DND-41 (cell line): ENCODE results near the gene CALHM6.
"Not testable (repeated sequence)": the region's sequence is repeated elsewhere in the genome, so short reads cannot be mapped to it uniquely, and the experiment has no call there.

Experiments used
- ATAC-seq: fragments of 200-7000 bp; cut with Tn5 transposase; 3 replicates; pipeline ENCODE4 v1.9.1; 2021; ENCODE audit warnings: low read depth; ENCODE audit not compliant: insufficient read depth
- DNase-seq: peaks from one replicate; pipeline ENCODE4 v3.0.0-alpha.2; 2020
- H2AFZ ChIP-seq: 2 replicates; pipeline ENCODE4 v1.6.0; 2012; ENCODE audit warnings: low read depth, low read length
- H3K27ac ChIP-seq: 2 replicates; pipeline ENCODE4 v1.5.1; 2012; ENCODE audit warnings: low read length, inconsistent platforms
- H3K27me3 ChIP-seq: fragments of 200-600 bp; sonication (generic); 2 replicates; pipeline ENCODE4 v1.6.0; 2012; ENCODE audit warnings: low read length, mild to moderate bottlenecking, inconsistent platforms; ENCODE audit not compliant: insufficient read depth, poor library complexity
- H3K36me3 ChIP-seq: 2 replicates; pipeline ENCODE4 v1.5.1; 2012; ENCODE audit warnings: low read length, inconsistent platforms; ENCODE audit not compliant: insufficient read depth
- H3K4me1 ChIP-seq: 2 replicates; pipeline ENCODE4 v1.5.1; 2012; ENCODE audit warnings: mild to moderate bottlenecking, low read length; ENCODE audit not compliant: insufficient read depth
- H3K4me2 ChIP-seq: 2 replicates; pipeline ENCODE4 v1.6.0; 2012; ENCODE audit warnings: mild to moderate bottlenecking, moderate library complexity, low read length, inconsistent platforms; ENCODE audit not compliant: insufficient read depth
- H3K4me3 ChIP-seq, 2 experiments: fragments of 200-600 bp in 1 of 2; shearing (Covaris generic) in 1 of 2; 2 replicates each; pipeline ENCODE4 v1.5.1; 2012 to 2016; ENCODE audit warnings: inconsistent platforms in 2 of 2, low read length in 2 of 2, mild to moderate bottlenecking in 2 of 2, low read depth in 1 of 2, moderate library complexity in 1 of 2
- H3K79me2 ChIP-seq: 2 replicates; pipeline ENCODE4 v1.6.0; 2012; ENCODE audit warnings: low read length, inconsistent platforms; ENCODE audit not compliant: insufficient read depth
- H3K9ac ChIP-seq: 2 replicates; pipeline ENCODE4 v1.6.0; 2012; ENCODE audit warnings: low read depth, mild to moderate bottlenecking, inconsistent platforms, low read length, moderate library complexity
- H3K9me3 ChIP-seq: 2 replicates; pipeline ENCODE4 v1.5.1; 2012; ENCODE audit warnings: low read length, moderate library complexity, mild to moderate bottlenecking, inconsistent platforms; ENCODE audit not compliant: insufficient read depth, severe bottlenecking
- H4K20me1 ChIP-seq: 2 replicates; pipeline ENCODE4 v1.6.0; 2012; ENCODE audit warnings: low read length; ENCODE audit not compliant: insufficient read depth
- EZH2 ChIP-seq: IDR thresholded peaks from 3 replicates; pipeline ENCODE4 v1.6.1; 2012; ENCODE audit warnings: borderline replicate concordance, low read depth, mild to moderate bottlenecking, moderate library complexity, low read length, inconsistent platforms; ENCODE audit not compliant: severe bottlenecking
- TF ChIP-seq, protein P1 (sequence below): IDR thresholded peaks from 2 replicates; pipeline ENCODE4 v1.5.1; 2012; ENCODE audit warnings: borderline replicate concordance, low read length, moderate library complexity, mild to moderate bottlenecking; ENCODE audit not compliant: poor library complexity, severe bottlenecking; ENCODE audit errors: extremely low read depth

Gene CALHM6

DNA sequence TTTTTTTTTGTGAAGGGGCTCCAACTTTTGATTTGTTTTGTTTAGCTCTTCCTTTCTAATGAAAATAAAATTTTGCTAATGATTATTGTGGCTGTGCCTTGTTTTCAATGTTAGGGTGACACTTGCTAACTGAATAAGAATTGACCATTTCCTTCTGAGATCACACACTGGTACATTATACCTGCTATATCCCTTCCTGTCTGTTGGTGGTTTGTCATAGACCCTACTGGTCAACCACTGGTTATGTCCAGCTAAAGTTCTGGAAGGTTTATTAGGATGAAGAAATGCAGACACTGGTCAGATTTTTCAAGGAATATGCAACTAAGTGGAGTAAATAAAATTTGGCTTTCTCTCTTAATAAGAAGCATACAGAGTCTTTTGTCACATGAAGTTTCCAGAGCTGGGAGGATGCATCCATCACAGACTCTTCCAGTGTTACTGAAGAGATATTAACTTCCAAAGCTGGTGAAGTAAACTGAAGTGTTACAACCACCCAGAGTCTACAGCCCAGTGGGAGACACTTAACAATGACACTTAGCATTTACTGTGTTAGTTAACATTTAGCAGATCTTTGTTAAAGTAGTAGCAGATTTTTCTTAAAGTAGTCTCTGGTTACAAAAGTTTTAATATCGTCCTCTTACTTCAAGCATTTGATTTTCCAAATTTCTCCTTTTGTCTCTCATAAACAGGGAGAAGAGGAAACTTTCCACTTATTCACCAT lies 30.6 kb downstream of the CALHM6 start:
- no peaks in the 10 kb centered on the region for H3K79me2 ChIP-seq
- no peak overlapping the region for H2AFZ ChIP-seq
- ATAC-seq = no peak
- H3K4me2 ChIP-seq = no peak overlapping the region
- no peak overlapping the region for H3K27ac ChIP-seq
- H4K20me1 ChIP-seq = no peaks in the 10 kb centered on the region
- H3K4me1 ChIP-seq = no peaks in the 10 kb centered on the region
- H3K9ac ChIP-seq = no peak overlapping the region
- TF ChIP-seq EZH2 = no peak
- TF ChIP-seq, protein P1, sequence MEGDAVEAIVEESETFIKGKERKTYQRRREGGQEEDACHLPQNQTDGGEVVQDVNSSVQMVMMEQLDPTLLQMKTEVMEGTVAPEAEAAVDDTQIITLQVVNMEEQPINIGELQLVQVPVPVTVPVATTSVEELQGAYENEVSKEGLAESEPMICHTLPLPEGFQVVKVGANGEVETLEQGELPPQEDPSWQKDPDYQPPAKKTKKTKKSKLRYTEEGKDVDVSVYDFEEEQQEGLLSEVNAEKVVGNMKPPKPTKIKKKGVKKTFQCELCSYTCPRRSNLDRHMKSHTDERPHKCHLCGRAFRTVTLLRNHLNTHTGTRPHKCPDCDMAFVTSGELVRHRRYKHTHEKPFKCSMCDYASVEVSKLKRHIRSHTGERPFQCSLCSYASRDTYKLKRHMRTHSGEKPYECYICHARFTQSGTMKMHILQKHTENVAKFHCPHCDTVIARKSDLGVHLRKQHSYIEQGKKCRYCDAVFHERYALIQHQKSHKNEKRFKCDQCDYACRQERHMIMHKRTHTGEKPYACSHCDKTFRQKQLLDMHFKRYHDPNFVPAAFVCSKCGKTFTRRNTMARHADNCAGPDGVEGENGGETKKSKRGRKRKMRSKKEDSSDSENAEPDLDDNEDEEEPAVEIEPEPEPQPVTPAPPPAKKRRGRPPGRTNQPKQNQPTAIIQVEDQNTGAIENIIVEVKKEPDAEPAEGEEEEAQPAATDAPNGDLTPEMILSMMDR = no peak
- DNase-seq = no peak
- H3K9me3 ChIP-seq = no peaks in the 10 kb centered on the region
- no peak overlapping the region for H3K4me3 ChIP-seq
- no peaks in the 10 kb centered on the region for H3K27me3 ChIP-seq
- H3K36me3 ChIP-seq = no peaks in the 10 kb centered on the region

DNA sequence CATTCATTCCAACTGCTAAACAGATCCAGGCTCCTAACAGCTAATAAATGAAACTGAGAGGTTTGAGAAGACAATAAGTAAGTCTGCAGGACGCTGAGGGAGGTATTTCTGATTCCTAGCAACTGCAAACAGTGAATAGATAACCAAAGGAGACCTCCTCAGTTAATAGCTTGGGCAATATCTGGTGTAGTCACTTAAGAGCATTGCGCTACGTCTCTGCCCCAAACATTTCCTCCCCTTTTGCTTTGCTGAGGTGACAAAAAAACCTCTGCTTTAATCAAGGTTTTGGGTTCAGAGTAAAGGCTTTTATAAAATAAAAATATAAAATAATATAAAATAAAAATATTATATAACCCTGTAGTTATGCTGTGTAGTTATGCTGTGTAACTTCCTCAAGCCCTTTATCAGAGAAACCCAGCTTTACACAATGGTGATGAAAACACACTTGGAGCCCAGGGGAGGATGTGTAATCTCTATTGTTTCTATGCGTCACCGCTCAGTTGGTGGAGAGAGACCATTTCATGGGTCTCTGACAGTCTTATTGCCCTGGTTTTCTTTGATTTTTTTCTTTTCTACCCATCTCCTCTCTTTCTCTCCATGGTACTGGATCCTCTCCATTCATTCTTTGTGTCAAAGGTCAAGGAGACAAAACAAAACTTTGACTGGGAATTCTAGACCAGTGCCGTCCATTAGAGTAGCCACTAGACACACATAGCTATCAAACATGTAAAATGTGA lies 31.3 kb downstream of the CALHM6 start:
- H3K9me3 ChIP-seq = no peaks in the 10 kb centered on the region
- no peak for DNase-seq
- no peak overlapping the region for H3K4me2 ChIP-seq
- no peak overlapping the region for H3K27ac ChIP-seq
- no peak overlapping the region for H2AFZ ChIP-seq
- H3K9ac ChIP-seq = no peak overlapping the region
- H3K4me1 ChIP-seq = no peaks in the 10 kb centered on the region
- no peaks in the 10 kb centered on the region for H3K27me3 ChIP-seq
- no peaks in the 10 kb centered on the region for H4K20me1 ChIP-seq
- ATAC-seq = no peak
- TF ChIP-seq, protein P1 = no peak
- TF ChIP-seq EZH2 = no peak
- no peaks in the 10 kb centered on the region for H3K79me2 ChIP-seq
- H3K4me3 ChIP-seq = no peak overlapping the region
- H3K36me3 ChIP-seq = no peaks in the 10 kb centered on the region

DNA sequence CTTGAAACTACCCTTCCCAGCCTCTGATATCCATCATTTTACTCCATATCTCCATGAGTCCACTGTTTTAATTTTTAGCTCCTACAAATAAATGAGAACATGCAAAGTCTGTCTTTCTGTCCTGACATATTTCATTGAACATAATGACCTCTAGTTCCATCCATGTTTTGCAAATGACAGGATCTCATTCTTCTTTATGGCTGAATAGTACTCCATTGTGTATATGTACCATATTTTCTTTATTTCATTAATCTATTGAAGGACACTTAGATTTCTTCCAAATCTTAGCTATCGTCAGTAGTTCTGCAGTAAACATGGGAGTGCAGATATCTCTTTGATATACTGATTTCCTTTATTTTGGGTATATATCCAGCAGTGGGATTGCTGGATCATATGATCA lies 34.0 kb downstream of the CALHM6 start:
- H2AFZ ChIP-seq, H3K9me3 ChIP-seq, H3K79me2 ChIP-seq, H4K20me1 ChIP-seq, H3K27ac ChIP-seq, H3K4me2 ChIP-seq, H3K4me1 ChIP-seq, ATAC-seq, H3K27me3 ChIP-seq, H3K4me3 ChIP-seq, H3K36me3 ChIP-seq, H3K9ac ChIP-seq, DNase-seq: not testable (repeated sequence)

DNA sequence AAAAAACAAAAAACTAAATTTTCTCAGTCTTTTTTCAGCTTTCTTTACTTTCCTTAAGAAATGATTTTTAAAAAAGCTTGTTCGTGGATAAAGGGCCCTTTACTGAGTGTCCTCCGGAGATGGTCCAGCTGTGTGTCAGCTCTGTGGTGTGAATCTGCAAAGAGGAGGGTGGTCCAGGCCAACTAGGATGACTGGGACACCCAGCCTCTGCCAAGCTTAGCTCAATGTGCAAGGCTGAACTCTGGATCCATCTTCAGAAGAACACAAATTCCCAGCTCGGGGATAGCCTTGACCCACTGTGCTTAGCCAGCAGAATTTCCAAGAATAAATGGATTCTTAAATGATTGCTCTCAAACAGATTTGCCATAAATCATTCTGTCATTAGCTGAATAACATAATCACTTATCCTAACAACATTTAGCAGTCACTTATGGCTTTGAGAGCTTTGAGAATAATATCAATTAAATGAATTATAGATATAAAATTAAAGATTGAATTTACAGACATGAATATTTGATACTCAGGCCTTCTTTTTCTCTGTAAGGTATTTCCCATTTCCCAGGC lies 36.0 kb downstream of the CALHM6 start:
- H3K4me3 ChIP-seq = no peak overlapping the region
- peaks cover 3% of the 10 kb centered on the region for H3K27me3 ChIP-seq
- no peak overlapping the region for H2AFZ ChIP-seq
- H3K4me1 ChIP-seq = no peaks in the 10 kb centered on the region
- H3K9me3 ChIP-seq = no peaks in the 10 kb centered on the region
- TF ChIP-seq, protein P1 = no peak
- no peak for TF ChIP-seq EZH2
- H3K9ac ChIP-seq = no peak overlapping the region
- no peak overlapping the region for H3K27ac ChIP-seq
- no peak for DNase-seq
- no peaks in the 10 kb centered on the region for H4K20me1 ChIP-seq
- ATAC-seq = no peak
- no peaks in the 10 kb centered on the region for H3K79me2 ChIP-seq
- H3K4me2 ChIP-seq = no peak overlapping the region
- H3K36me3 ChIP-seq = no peaks in the 10 kb centered on the region
